Stimulated activated CD4-positive, alpha-beta T cell treated with anti-CD3 and anti-CD28 coated beads, Interleukin-15, amount 100 ng/mL, for 48 hours (primary cell): ENCODE results near the gene AADACL4.
"Not testable (repeated sequence)": the region's sequence is repeated elsewhere in the genome, so short reads cannot be mapped to it uniquely, and the experiment has no call there.

Experiments used
- DNase-seq, 2 donors: peaks; one replicate each; pipeline ENCODE4 v3.0.0-alpha.2; 2020; ENCODE audit warnings: low read depth in 2 of 2

The AADACL4 gene

DNA sequence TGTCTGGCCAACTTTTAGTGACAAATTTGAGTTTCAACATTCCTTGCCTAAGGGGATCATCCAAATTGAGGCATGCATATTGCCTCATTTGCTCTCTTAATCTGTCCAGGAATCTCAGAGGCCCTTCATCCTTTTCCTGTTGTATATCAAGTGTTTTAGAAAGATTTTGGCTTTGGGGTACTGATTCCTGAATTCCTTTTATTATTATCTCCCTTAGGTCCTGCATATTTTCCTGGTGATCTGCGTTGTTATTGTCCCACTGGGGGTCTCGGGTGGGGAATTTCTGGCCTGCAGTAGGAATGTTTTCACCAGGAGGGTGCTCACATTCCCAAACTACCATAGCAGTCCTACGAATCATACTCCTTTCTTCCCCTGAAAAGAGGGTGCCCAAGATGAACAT is 67.7 kb downstream of the AADACL4 start:
- DNase-seq: no peak

DNA sequence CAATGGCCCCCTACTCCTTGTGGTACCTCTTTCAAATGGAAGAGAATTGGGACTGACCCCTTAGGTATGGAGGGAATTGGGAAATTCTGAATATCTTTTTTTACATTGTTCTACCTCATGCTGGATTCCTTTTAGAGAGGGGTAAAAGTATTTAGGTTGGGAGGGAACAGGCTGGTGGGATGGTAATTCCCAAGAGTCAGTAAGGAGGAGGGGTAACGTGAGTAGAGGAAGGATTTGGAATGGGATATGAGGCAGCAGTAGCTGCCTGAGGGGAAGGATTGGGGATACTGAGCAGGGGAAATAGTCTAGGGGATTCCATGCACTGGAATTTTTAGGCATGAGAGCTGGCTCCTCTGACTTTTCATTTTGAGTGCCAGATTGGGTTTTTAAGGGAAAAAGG is 68.2 kb downstream of the AADACL4 start:
- no peak for DNase-seq

DNA sequence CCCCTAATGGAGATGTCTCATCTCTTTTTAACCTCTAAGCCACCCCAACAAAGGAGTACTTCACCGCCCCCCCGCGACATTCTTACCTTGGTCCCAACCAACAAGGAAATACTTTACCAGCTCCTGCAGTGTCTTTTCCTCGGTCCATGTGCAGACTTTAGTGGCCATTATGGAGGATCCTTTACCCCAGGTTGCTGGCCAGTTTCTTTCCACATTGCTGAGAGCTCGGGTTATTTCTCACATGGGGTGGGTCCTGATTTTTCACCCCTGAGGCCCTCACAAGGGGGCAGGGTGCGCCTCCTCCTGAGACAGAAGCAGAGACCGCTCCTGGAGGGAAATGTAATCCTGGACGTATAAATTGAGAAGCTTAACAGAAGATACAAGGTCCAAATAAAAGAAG is 69.0 kb downstream of the AADACL4 start:
- DNase-seq: no peak

DNA sequence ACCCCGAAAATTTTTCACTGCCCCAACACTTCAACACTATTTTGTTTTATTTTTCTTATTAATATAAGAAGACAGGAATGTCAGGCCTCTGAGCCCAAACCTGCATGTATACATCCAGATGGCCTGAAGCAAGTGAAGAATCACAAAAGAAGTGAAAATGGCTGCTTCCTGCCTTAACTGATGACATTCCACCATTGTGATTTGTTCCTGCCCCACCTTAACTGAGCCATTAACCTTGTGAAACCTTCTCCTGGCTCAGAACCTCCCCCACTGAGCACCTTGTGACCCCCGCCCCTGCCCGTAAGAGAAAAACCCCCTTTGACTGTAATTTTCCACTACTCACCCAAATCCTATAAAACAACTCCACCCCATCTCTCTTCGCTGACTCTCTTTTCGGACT is 69.8 kb downstream of the AADACL4 start:
- not testable (repeated sequence) for DNase-seq

DNA sequence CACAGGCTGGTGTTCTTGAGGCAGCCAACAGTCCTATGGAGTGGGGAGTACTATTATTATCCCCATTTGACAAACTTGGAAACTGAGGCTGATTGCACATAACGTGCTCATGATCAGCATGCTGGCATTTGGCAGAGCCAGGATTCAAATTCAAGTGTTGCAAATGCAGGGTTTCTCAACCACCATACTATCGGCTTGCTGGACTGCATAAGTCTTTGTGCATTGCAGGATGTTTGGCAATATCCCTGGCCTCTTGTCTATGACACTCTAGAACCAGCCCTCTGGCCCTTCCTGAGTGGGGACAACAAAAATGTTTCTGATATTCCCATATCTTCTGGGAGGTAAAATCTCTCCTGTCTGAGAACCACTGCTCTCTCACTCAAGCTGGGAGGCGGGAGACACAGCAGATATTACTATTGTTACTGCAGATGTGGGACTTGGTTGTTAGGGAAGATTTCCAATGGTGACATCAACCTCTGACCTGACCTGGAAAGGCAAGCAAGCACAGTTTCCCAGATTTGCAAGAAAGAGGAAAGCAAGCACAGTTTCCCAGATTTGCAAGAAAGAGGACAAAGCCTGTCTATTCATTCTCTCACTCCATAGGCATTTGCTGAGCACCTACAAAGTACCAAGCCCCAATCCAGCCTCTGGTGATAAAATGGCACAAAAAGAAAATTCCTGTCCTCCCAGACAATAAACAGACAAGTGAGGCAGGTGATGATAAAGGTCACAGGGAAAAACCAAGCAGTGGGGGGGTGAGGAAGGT is 71.0 kb downstream of the AADACL4 start:
- DNase-seq: no peak

DNA sequence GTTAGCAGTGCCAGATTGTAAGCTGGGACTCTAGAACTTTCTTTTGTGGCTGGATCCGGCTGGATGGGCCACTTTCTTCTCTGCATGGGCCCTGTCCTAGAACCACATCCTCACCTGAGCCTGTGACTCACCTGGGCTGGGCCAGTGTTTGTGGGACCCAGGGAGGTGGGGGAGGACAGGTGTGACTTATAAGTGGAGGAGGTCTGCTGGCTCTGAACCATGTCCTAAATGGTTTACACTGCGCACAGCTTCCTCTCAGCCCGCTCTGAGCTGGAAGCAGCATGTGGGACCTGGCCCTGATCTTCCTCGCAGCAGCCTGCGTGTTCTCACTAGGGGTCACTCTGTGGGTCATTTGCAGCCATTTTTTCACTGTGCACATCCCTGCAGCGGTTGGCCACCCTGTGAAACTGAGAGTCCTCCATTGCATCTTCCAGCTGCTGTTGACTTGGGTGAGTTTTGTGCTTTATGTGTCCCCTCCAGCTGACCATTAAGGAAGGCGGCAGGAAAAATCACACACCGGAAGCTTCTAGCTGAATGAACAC is 72.1 kb downstream of the AADACL4 start, which contains the start of gene AADACL3:
TSS of gene AADACL3 (plus strand) at position 215 of the 542 bp plus-strand sequence. CDS start at position 282, 67 bp downstream.
- no peak for DNase-seq
